ENCODE results near the gene SPAG16.

SPAG16 gene

GRCh38 chr2:214379227-214379626 is 1095.0 kb downstream of the SPAG16 start:
- no peak for DNase-seq (ENCODE audit: low read depth in 2 of 2)

GRCh38 chr2:214380681-214381080 is 1096.4 kb downstream of the SPAG16 start:
- DNase-seq (ENCODE audit: low read depth in 2 of 2) = no peak

- DNase-seq (ENCODE audit: low read depth in 2 of 2) = no peak
Measured at GRCh38 chr2:214382229-214382628, 1098.0 kb downstream of the SPAG16 start.

GRCh38 chr2:214386720-214387119 is 1102.5 kb downstream of the SPAG16 start:
- DNase-seq (ENCODE audit: low read depth in 2 of 2) = no peak

GRCh38 chr2:214389334-214389733 is 1105.1 kb downstream of the SPAG16 start:
- no peak for DNase-seq (ENCODE audit: low read depth in 2 of 2)

- no peak for DNase-seq (ENCODE audit: low read depth in 2 of 2)
Measured at GRCh38 chr2:214393796-214394195, 1109.5 kb downstream of the SPAG16 start.

- no peak for DNase-seq (ENCODE audit: low read depth in 2 of 2)
Measured at GRCh38 chr2:214395040-214395439, 1110.8 kb downstream of the SPAG16 start.

- DNase-seq (ENCODE audit: low read depth in 2 of 2) = no peak
Measured at GRCh38 chr2:214401580-214401979, 1117.3 kb downstream of the SPAG16 start.

GRCh38 chr2:214410128-214410775 is 1126.0 kb downstream of the SPAG16 start:
- no peak for DNase-seq (ENCODE audit: low read depth in 2 of 2)

- no peak for DNase-seq (ENCODE audit: low read depth in 2 of 2)
Measured at GRCh38 chr2:214410918-214411554, 1126.8 kb downstream of the SPAG16 start, which contains the start of gene VWC2L. TSS of gene VWC2L (plus strand) at chr2:214411054. CDS start at chr2:214414194, 3,140 bp downstream.

GRCh38 chr2:214412679-214413078 is 1128.4 kb downstream of the SPAG16 start:
- DNase-seq (ENCODE audit: low read depth in 2 of 2) = no peak

GRCh38 chr2:214436470-214436869 is 1152.2 kb downstream of the SPAG16 start:
- DNase-seq (ENCODE audit: low read depth in 2 of 2) = no peak

- DNase-seq (ENCODE audit: low read depth in 2 of 2) = no peak
Measured at GRCh38 chr2:214450118-214450894, 1166.0 kb downstream of the SPAG16 start.

- no peak for DNase-seq (ENCODE audit: low read depth in 2 of 2)
Measured at GRCh38 chr2:214451516-214452275, 1167.4 kb downstream of the SPAG16 start.

All from activated CD8-positive, alpha-beta memory T cell treated with anti-CD3 and anti-CD28 coated beads for 4 hours (primary cell).